ENCODE results near the gene FAM20C.
"Not testable (repeated sequence)": the region's sequence is repeated elsewhere in the genome, so short reads cannot be mapped to it uniquely, and the experiment has no call there.

FAM20C gene

DNA sequence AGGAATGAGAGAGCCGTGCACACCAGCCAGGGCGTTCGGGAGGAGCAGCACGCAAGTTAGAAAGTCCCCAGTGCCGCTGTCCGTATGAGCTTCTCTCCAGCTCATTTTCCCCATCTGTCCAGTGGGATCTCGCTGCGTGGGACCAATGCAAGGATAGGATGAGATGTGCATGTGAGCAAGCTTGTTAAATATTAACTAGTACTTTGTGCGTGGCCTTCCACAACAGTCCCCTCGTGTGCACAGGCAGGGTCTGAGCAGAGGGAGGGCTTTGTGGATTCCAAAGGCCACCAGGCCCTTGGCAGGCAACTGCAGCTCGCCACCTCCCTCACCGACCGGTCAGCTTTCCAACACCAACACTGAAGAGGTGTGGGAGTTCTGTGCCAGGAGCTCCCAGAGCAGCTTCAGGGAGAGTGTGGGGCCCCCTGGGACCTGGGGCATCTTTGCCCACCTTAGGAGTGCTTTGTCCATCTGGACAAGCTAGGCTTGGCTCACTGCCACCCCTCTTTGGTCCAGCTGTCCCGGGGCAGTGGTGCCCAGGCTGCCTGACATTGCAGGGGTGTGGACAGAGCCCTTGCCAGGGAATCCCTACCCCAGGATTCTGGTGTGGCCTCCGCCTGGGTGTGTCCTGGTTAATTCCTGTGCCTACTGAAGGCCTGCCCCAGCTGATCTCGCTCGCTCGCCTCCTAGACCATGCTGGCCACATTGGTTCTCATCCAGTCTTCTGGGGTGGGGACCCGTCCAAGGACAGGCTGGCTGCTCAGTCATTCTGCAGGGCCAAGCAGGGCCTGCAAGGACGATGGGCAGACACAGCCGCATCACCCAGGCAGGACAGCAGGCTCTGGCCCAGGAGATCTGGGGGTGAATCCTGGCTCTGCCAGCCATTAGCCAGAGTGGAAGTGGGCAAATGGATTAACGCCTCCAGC lies 5.3 kb downstream of the FAM20C start:
- H3K4me3 ChIP-seq (ENCODE audit: low read depth in 1 of 2, low read length in 2 of 2) = no peak overlapping the region
- H3K36me3 ChIP-seq (ENCODE audit: insufficient read depth, low read length) = peaks cover 60% of the 10 kb centered on the region
- H3K27ac ChIP-seq (ENCODE audit: low read depth, low read length) = no peak overlapping the region

DNA sequence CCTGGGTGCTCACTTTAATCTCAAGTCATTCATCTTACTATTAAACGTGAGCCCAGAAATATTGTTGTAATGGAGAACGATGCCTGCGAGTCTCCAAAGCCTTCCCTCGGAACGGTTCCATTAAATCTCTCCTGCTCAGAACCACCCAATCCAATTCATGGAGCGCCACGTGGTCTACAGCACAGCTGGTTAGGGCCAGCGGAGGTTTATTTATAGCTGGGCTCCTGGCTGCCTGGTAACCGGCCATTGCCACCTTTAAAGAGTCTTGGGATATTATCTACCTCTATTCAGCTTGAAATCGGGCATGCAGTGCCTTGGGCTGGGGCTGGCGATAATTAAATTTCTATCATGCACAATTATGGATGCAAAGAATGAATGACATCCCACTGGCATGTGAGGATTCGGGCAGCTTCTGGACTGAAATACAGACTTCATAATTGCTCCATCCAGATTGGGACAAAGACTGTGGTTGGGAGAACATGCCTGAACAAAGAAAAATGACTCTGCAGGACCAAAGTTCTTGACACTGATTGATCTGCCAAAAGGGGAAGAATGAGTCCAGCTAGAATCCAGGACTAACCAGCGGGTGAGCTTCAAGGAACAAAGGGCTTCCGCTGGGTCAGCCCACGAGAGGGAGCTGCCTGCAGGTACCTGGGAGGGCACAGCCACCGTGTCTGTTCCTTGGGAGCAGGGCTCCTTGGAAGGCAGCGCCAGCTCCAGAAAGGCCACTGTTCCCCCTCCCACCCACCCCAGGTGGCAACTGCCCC lies 7.3 kb downstream of the FAM20C start:
- H3K36me3 ChIP-seq (ENCODE audit: insufficient read depth, low read length) = peaks cover 69% of the 10 kb centered on the region

More for the DNA sequence above, 5.3 kb downstream of the FAM20C start:
- Histone ChIP-seq H3K27me3 (ENCODE audit: control insufficient read depth in 1 of 2, insufficient read depth in 2 of 2, low read length in 2 of 2) (no peaks in the 10 kb centered on the region), H3K4me1 (ENCODE audit: insufficient read depth, low read length) (peaks cover 44% of the 10 kb centered on the region), H3K9ac (ENCODE audit: low read length) (no peak overlapping the region), H3K9me3 (ENCODE audit: low read length) (no peaks in the 10 kb centered on the region)

DNA sequence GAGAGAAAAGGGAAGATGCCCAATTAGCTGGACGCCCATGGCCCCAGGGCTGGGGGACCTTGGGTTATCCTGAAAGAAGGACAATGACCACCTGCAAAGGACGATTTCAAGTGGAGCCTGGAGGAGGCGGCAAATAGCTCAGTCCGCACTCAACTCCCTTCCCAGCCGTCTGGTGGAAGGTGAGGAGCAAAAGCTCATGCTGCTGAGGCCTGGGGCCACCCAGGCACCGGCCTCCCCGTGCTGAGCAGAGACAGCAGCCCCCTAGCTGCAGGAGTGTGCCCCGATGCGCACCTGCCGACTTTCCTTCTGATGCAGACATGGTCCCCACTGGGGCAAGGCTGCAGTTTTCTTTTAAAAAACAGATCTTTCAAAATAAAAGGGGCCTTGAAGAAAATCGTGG lies 7.9 kb downstream of the FAM20C start:
- Histone ChIP-seq H3K27me3 (ENCODE audit: control insufficient read depth in 1 of 2, insufficient read depth in 2 of 2, low read length in 2 of 2) (no peaks in the 10 kb centered on the region), H3K4me1 (ENCODE audit: insufficient read depth, low read length) (peaks cover 34% of the 10 kb centered on the region), H3K9me3 (ENCODE audit: low read length) (no peaks in the 10 kb centered on the region), H3K27ac (ENCODE audit: low read depth, low read length) (no peak overlapping the region), H3K9ac (ENCODE audit: low read length) (no peak overlapping the region), H3K4me3 (ENCODE audit: low read depth in 1 of 2, low read length in 2 of 2) (no peak overlapping the region), H3K36me3 (ENCODE audit: insufficient read depth, low read length) (peaks cover 71% of the 10 kb centered on the region)

More for the DNA sequence above, 7.3 kb downstream of the FAM20C start:
- Histone ChIP-seq H3K4me1 (ENCODE audit: insufficient read depth, low read length) (peaks cover 40% of the 10 kb centered on the region), H3K4me3 (ENCODE audit: low read depth in 1 of 2, low read length in 2 of 2) (no peak overlapping the region), H3K27me3 (ENCODE audit: control insufficient read depth in 1 of 2, insufficient read depth in 2 of 2, low read length in 2 of 2) (no peaks in the 10 kb centered on the region), H3K9ac (ENCODE audit: low read length) (no peak overlapping the region), H3K9me3 (ENCODE audit: low read length) (no peaks in the 10 kb centered on the region), H3K27ac (ENCODE audit: low read depth, low read length) (no peak overlapping the region)

DNA sequence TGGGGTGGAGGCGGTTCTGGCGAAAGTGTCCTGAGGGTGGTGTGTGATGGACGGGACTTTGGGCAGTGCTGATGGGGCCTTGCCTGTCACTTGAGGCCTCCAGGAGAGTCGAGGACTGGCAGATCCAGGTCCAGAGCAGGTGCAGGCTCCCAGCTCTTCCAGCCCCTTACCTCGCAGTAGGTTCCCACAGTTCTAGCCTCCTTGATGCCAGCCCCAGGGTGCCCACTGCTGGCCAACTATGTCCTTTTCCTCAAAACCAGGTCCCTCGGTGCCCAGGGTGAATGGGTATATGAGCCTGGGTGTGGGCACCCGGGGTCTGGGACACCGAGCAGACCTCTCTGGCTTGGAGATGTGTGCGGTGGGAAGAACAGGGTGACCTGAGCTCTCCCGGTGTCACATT lies 8.3 kb downstream of the FAM20C start:
- no peak overlapping the region for H3K27ac ChIP-seq (ENCODE audit: low read depth, low read length)
- no peak overlapping the region for H3K9ac ChIP-seq (ENCODE audit: low read length)
- peaks cover 72% of the 10 kb centered on the region for H3K36me3 ChIP-seq (ENCODE audit: insufficient read depth, low read length)
- H3K4me1 ChIP-seq (ENCODE audit: insufficient read depth, low read length) = peaks cover 30% of the 10 kb centered on the region
- no peak overlapping the region for H3K4me3 ChIP-seq (ENCODE audit: low read depth in 1 of 2, low read length in 2 of 2)
- H3K27me3 ChIP-seq (ENCODE audit: control insufficient read depth in 1 of 2, insufficient read depth in 2 of 2, low read length in 2 of 2) = no peaks in the 10 kb centered on the region
- H3K9me3 ChIP-seq (ENCODE audit: low read length) = no peaks in the 10 kb centered on the region

DNA sequence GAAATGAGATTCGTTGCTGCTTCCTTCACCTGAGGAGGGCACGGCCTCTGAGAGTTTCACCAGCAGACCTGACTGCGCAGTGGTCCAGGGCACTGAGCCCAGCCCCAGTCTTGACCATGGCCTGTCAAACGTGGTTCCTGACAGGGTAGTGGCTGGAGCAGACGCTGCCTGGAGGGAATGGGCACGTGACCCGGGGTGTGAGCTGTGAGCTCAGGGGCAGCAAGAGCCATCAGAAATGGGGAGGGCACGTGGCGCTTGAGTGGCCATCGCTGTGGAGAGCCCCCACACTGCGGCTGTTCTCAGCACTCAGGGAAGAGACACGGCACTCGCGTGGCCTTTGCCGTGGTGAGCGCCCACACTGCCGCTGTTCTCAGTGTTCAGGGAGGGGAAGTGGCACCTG lies 12.0 kb downstream of the FAM20C start:
- peaks cover 52% of the 10 kb centered on the region for H3K36me3 ChIP-seq (ENCODE audit: insufficient read depth, low read length)

DNA sequence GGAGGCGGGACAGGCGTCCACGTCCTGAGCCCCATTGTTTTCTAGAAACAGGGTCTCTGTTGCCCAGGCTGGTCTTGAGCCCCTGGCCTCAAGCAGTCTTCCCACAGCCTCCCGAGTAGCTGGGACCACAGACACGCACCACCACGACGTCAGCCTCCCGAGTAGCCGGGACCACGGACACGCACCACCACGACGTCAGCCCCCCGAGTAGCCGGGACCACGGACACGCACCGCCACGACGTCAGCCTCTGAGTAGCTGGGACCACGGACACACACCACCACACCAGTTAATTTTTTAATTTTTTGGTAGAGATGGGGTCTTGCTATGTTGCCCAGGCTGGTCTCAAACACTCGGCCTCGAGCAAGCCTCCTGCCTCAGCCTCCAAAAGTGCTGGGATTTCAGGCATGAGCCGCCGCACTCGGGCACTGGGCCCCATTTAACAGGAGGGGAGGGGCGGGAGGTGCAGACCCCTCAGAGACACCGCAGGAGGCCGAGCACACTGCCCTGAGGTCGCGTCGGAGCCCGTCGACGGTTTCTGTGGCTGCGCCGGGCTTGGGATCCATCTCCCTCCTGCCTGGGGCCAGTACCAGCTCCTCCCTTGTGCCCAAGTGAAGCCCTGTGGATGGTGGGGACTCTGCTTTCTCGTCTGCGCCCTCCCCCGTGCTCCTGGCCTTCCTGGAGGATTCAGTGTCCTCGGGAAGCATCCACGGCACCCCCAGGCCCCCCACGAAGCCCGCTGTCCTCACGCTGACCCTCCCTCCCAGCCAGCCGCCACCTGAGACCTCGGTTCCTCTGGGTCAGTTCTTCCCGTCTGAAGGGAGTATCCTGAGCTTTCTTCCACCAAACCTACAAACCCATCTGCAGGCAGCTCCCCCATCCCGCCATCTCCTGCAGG lies 13.0 kb downstream of the FAM20C start:
- Histone ChIP-seq H3K4me1 (ENCODE audit: insufficient read depth, low read length) (no peaks in the 10 kb centered on the region), H3K36me3 (ENCODE audit: insufficient read depth, low read length) (peaks cover 53% of the 10 kb centered on the region), H3K4me3 (ENCODE audit: low read depth in 1 of 2, low read length in 2 of 2) (no peak overlapping the region), H3K27me3 (ENCODE audit: control insufficient read depth in 1 of 2, insufficient read depth in 2 of 2, low read length in 2 of 2) (no peaks in the 10 kb centered on the region), H3K27ac (ENCODE audit: low read depth, low read length) (no peak overlapping the region), H3K9ac (ENCODE audit: low read length) (no peak overlapping the region), H3K9me3 (ENCODE audit: low read length) (no peaks in the 10 kb centered on the region)

More for the DNA sequence above, 12.0 kb downstream of the FAM20C start:
- H3K9me3 ChIP-seq (ENCODE audit: low read length) = no peaks in the 10 kb centered on the region
- no peak overlapping the region for H3K9ac ChIP-seq (ENCODE audit: low read length)
- no peak overlapping the region for H3K4me3 ChIP-seq (ENCODE audit: low read depth in 1 of 2, low read length in 2 of 2)
- H3K27me3 ChIP-seq (ENCODE audit: control insufficient read depth in 1 of 2, insufficient read depth in 2 of 2, low read length in 2 of 2) = no peaks in the 10 kb centered on the region
- peaks cover 6% of the 10 kb centered on the region for H3K4me1 ChIP-seq (ENCODE audit: insufficient read depth, low read length)
- no peak overlapping the region for H3K27ac ChIP-seq (ENCODE audit: low read depth, low read length)

DNA sequence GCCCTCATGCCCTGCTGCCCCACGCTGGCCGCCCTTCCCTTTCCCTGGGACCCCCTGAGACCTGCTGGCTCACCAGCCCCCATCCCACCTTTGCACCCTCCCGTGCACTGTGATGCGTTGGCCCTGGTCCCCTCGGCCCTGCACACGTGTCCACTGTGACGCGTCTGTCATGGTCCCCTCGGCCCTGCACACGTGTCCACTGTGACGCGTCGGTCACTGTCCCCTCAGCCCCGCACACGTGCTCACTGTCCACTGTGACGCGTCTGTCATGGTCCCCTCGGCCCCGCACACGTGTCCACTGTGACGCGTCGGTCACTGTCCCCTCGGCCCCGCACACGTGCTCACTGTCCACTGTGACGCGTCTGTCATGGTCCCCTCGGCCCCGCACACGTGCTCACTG lies 14.0 kb downstream of the FAM20C start:
- H3K36me3 ChIP-seq (ENCODE audit: insufficient read depth, low read length) = peaks cover 43% of the 10 kb centered on the region
- not testable (repeated sequence) for H3K9me3 ChIP-seq (ENCODE audit: low read length); H3K9ac ChIP-seq (ENCODE audit: low read length); H3K27ac ChIP-seq (ENCODE audit: low read depth, low read length); H3K27me3 ChIP-seq (ENCODE audit: control insufficient read depth in 1 of 2, insufficient read depth in 2 of 2, low read length in 2 of 2); H3K4me3 ChIP-seq (ENCODE audit: low read depth in 1 of 2, low read length in 2 of 2); H3K4me1 ChIP-seq (ENCODE audit: insufficient read depth, low read length)

DNA sequence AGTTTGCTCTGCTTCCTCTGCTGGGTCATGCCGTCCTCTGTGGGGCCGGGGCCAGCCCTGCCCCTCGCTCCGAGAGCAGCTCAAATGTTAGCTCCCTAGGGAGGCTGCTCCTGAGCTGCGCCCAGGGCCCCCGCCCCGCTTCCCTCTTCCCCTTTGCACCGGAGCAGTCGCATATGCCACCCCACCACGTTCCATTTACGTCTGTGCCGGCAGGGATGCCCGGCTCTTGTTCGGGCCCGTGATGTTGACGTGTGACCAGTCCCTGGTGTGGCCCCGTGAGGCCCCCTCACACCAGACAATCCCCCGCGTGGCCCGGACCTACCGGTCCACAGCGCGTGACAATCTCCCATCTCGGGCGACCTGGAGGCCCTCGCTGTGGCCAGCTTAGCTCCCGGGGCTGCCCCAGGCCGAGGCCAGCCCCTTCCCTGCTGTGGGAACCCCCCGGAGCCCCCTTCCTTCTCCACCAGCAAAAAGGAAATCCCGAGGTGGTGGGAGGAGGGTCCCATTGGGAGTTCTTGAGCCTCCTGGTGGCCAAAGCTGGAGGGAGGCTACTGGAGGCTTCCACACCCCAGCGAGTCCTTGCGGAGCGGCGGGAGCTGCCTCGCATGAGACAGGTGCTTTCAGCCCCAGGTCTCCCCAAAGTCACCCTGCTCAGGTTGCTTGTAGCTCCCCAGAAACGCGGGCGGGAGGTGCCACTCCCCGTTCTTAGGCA lies 15.2 kb downstream of the FAM20C start:
- Histone ChIP-seq H3K36me3 (ENCODE audit: insufficient read depth, low read length) (peaks cover 34% of the 10 kb centered on the region), H3K27ac (ENCODE audit: low read depth, low read length) (no peak overlapping the region), H3K9me3 (ENCODE audit: low read length) (no peaks in the 10 kb centered on the region), H3K4me1 (ENCODE audit: insufficient read depth, low read length) (no peaks in the 10 kb centered on the region), H3K27me3 (ENCODE audit: control insufficient read depth in 1 of 2, insufficient read depth in 2 of 2, low read length in 2 of 2) (no peaks in the 10 kb centered on the region), H3K4me3 (ENCODE audit: low read depth in 1 of 2, low read length in 2 of 2) (no peak overlapping the region), H3K9ac (ENCODE audit: low read length) (no peak overlapping the region)

DNA sequence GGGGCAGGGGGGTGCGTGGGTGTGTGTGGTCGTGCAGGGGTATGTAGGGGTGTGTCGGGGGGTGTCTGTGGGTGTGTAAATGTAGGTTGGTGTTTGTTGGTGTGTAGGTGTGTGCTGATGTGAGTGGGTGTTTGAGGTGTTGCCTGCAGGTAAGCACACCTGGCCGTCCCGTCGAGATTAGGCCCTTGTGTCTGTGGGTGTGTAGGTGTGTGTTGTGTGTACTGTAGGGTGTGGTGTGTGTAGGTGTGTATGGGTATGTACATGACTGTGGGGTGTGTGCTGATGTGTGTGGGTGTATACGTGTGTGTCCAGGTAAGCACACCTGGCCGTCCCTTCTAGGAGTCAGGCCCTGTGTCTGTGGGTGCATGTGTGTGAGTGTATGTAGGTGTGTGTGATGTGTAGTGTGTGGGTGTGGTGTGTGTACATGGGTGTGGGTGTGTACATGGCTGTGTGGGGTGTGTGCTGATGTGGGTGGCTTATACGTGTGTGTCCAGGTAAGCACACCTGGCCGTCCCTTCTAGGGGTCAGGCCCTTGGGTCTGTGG lies 15.8 kb downstream of the FAM20C start:
- Histone ChIP-seq H3K9ac (ENCODE audit: low read length) (no peak overlapping the region), H3K27me3 (ENCODE audit: control insufficient read depth in 1 of 2, insufficient read depth in 2 of 2, low read length in 2 of 2) (no peaks in the 10 kb centered on the region), H3K4me1 (ENCODE audit: insufficient read depth, low read length) (no peaks in the 10 kb centered on the region), H3K27ac (ENCODE audit: low read depth, low read length) (no peak overlapping the region), H3K36me3 (ENCODE audit: insufficient read depth, low read length) (peaks cover 34% of the 10 kb centered on the region), H3K4me3 (ENCODE audit: low read depth in 1 of 2, low read length in 2 of 2) (no peak overlapping the region), H3K9me3 (ENCODE audit: low read length) (no peaks in the 10 kb centered on the region)

DNA sequence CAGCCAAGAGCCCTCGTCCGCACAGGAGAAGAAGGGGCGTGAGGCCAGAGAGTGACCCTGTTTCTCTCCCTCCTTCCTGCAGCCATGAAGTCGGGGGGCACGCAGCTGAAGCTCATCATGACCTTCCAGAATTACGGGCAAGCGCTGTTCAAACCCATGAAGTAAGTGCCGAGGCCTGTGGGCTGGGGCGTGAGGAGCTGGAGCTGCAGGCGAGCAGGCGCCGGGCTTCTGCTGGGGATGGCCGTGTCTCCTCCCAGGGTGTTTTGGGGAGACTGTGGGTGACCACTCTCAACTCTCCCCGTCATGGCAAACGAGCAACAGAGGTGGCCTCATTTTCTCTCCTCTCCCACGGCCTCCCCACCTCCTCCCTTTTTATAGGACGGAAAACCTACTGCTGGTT lies 16.4 kb downstream of the FAM20C start:
- Histone ChIP-seq H3K9ac (ENCODE audit: low read length) (no peak overlapping the region), H3K4me3 (ENCODE audit: low read depth in 1 of 2, low read length in 2 of 2) (no peak overlapping the region), H3K36me3 (ENCODE audit: insufficient read depth, low read length) (peaks cover 29% of the 10 kb centered on the region), H3K27me3 (ENCODE audit: control insufficient read depth in 1 of 2, insufficient read depth in 2 of 2, low read length in 2 of 2) (no peaks in the 10 kb centered on the region), H3K4me1 (ENCODE audit: insufficient read depth, low read length) (no peaks in the 10 kb centered on the region), H3K27ac (ENCODE audit: low read depth, low read length) (no peak overlapping the region), H3K9me3 (ENCODE audit: low read length) (no peaks in the 10 kb centered on the region)
